A549 (cell line): ENCODE results near the gene SGSM2.

Experiments
- ATOH8 ChIP-seq: fragments of 250-450 bp; sonication (Bioruptor Pico); IDR thresholded peaks from 2 replicates; pipeline ENCODE4 v1.5.0; 2020; ENCODE audit warnings: low read depth, mild to moderate bottlenecking, moderate library complexity
- CBX2 ChIP-seq: fragments of 200-600 bp; sonication (generic); IDR thresholded peaks from 2 replicates; pipeline ENCODE4 v1.6.1; 2016; ENCODE audit warnings: low read depth, mild to moderate bottlenecking, borderline replicate concordance
- CBX8 ChIP-seq: fragments of 200-600 bp; sonication (generic); IDR thresholded peaks from 2 replicates; pipeline ENCODE4 v1.6.1; 2016
- CTCF ChIP-seq: fragments of >200 bp; sonication (Bioruptor Twin); formaldehyde crosslinking; IDR thresholded peaks from 3 replicates; pipeline ENCODE4 v1.5.1; 2016
- E2F6 ChIP-seq: IDR thresholded peaks from 2 replicates; pipeline ENCODE4 v1.6.1; 2012; ENCODE audit warnings: low read depth, borderline replicate concordance
- EP300 ChIP-seq, 2 experiments: fragments of >200 bp; sonication (Bioruptor Twin); formaldehyde crosslinking; IDR thresholded peaks; 2 replicates in 1 of 2; 3 replicates in 1 of 2; pipeline ENCODE4 v1.6.1; 2016 to 2017
- MAFK ChIP-seq: fragments of 450-650 bp; IDR thresholded peaks from 2 replicates; pipeline ENCODE4 v1.6.1; 2014; ENCODE audit not compliant: partially characterized antibody
- PHF8 ChIP-seq: fragments of 200-600 bp; sonication (generic); IDR thresholded peaks from 2 replicates; pipeline ENCODE4 v1.6.1; 2016; ENCODE audit warnings: low read depth, mild to moderate bottlenecking, antibody characterized with exemption, moderate library complexity, borderline replicate concordance
- POLR2A ChIP-seq: IDR thresholded peaks from 2 replicates; pipeline ENCODE4 v1.6.1; 2012; ENCODE audit warnings: mild to moderate bottlenecking, low read length
- RARB ChIP-seq: fragments of 250-450 bp; sonication (Bioruptor Pico); IDR thresholded peaks from 2 replicates; pipeline ENCODE4 v1.8.0; 2021; ENCODE audit warnings: mild to moderate bottlenecking, moderate library complexity
- SREBF2 ChIP-seq: fragments of 450-650 bp; IDR thresholded peaks from 2 replicates; pipeline ENCODE4 v1.6.1; 2014; ENCODE audit warnings: mild to moderate bottlenecking, moderate library complexity

- TF ChIP-seq CTCF: no peak
- TF ChIP-seq CBX8: no peak
- TF ChIP-seq SREBF2: no peak
- TF ChIP-seq POLR2A: no peak
- no peak for TF ChIP-seq E2F6
- TF ChIP-seq EP300 (IDR thresholded peaks at IDR 0.05): no peak
- no peak for TF ChIP-seq ATOH8 (CRISPR knock-in tag)
- TF ChIP-seq RARB: no peak
- TF ChIP-seq MAFK: no peak
- no peak for TF ChIP-seq CBX2
- TF ChIP-seq PHF8: no peak
Measured at GRCh38 chr17:2398182-2398581, 60.9 kb downstream of the SGSM2 start.
